T-cell (primary cell): ENCODE results near the gene RABGGTB. TPM values are rescaled to one million over a fixed set of nuclear protein-coding genes. Genes with fewer than 3 reads are reported as not detected.
"Not testable (repeated sequence)": the region's sequence is repeated elsewhere in the genome, so short reads cannot be mapped to it uniquely, and the experiment has no call there.

ENCODE experiments used
- ATAC-seq, 4 experiments: fragments of 200-7000 bp in 3 of 4; fragments of 150-1000 bp in 1 of 4; cut with Tn5 transposase; replicated peaks in 1 of 4; 1 replicate in 3 of 4; 2 replicates in 1 of 4; pipeline ENCODE4 v1.10.0; 2021; ENCODE audit warnings: moderate library complexity in 3 of 4, mild to moderate bottlenecking in 2 of 4, moderate number of reproducible peaks in 1 of 4
- CTCF ChIA-PET, 2 donors: fragments of 300-600 bp; sonication (Branson Sonifier 250); formaldehyde crosslinking; loops; one replicate each; lab custom pipeline; 2022; ENCODE audit warnings: antibody characterized with exemption in 2 of 2; lab: Charles Lee
- POLR2A ChIA-PET, 2 donors: fragments of 300-600 bp; sonication (Branson Sonifier 250); formaldehyde crosslinking; loops; one replicate each; lab custom pipeline; 2022; ENCODE audit warnings: antibody characterized with exemption in 2 of 2; lab: Charles Lee
- DNase-seq, 35 experiments: peaks; one replicate each; pipeline versions ENCODE4 v3.0.0 to v3.0.0-alpha.2; 2013 to 2023
- H3K27ac ChIP-seq: one replicate; pipeline ENCODE4 v1.5.1; 2013; ENCODE audit warnings: low read length
- H3K27me3 ChIP-seq, 2 experiments: replicated peaks in 1 of 2; 1 replicate in 1 of 2; 2 replicates in 1 of 2; pipeline versions ENCODE4 v1.6.1 to v1.7.0; 2013; ENCODE audit warnings: low read length in 1 of 2, mixed read lengths in 1 of 2; ENCODE audit not compliant: control insufficient read depth in 2 of 2, insufficient read depth in 2 of 2; ENCODE audit errors: extremely low read depth in 1 of 2
- H3K36me3 ChIP-seq, 2 donors: 1 replicate in 1 of 2; 2 replicates in 1 of 2; pipeline versions ENCODE4 v1.6.1 to v1.7.0; 2013; ENCODE audit warnings: low read length in 1 of 2; ENCODE audit not compliant: control insufficient read depth in 2 of 2, insufficient read depth in 1 of 2; ENCODE audit errors: extremely low read depth in 1 of 2
- H3K4me1 ChIP-seq, 2 experiments: 1 replicate in 1 of 2; 2 replicates in 1 of 2; pipeline versions ENCODE4 v1.6.1 to v1.7.0; 2013; ENCODE audit warnings: low read length in 2 of 2, mixed read lengths in 1 of 2; ENCODE audit not compliant: insufficient read depth in 2 of 2, control insufficient read depth in 1 of 2; ENCODE audit errors: extremely low read depth in 1 of 2
- H3K4me3 ChIP-seq, 2 donors: 1 replicate in 1 of 2; 2 replicates in 1 of 2; pipeline versions ENCODE4 v1.5.1 to v1.7.0; 2013; ENCODE audit warnings: mild to moderate bottlenecking in 2 of 2, low read length in 1 of 2, moderate library complexity in 1 of 2; ENCODE audit not compliant: control insufficient read depth in 1 of 2; ENCODE audit errors: extremely low read depth in 1 of 2
- H3K9me3 ChIP-seq: 2 replicates; pipeline ENCODE4 v1.7.0; 2013
- H3K27ac Mint-ChIP-seq, 2 donors: one replicate each; pipeline ENCODE4 v1.8.0; 2020 to 2021; ENCODE audit warnings: mild to moderate bottlenecking in 2 of 2, mixed read lengths in 2 of 2
- H3K27me3 Mint-ChIP-seq, 2 donors: one replicate each; pipeline ENCODE4 v1.8.0; 2021 to 2022; ENCODE audit warnings: mixed read lengths in 2 of 2
- H3K36me3 Mint-ChIP-seq: one replicate; pipeline ENCODE4 v1.8.0; 2021; ENCODE audit warnings: mixed read lengths
- H3K4me1 Mint-ChIP-seq, 3 donors: one replicate each; pipeline ENCODE4 v1.8.0; 2020 to 2022; ENCODE audit warnings: mixed read lengths in 3 of 3, mild to moderate bottlenecking in 1 of 3
- H3K4me3 Mint-ChIP-seq, 3 donors: one replicate each; pipeline ENCODE4 v1.8.0; 2020 to 2022; ENCODE audit warnings: mild to moderate bottlenecking in 3 of 3, mixed read lengths in 3 of 3, moderate library complexity in 3 of 3
- H3K9me3 Mint-ChIP-seq, 3 donors: one replicate each; pipeline ENCODE4 v1.8.0; 2020 to 2022; ENCODE audit warnings: mixed read lengths in 3 of 3
- WGBS: methylation state at CpG from one replicate; pipeline ENCODE4 v1.1.5; 2013; ENCODE audit warnings: missing lambda C conversion rate; ENCODE audit not compliant: insufficient coverage; 5-methylcytosine and 5-hydroxymethylcytosine counted together
- total RNA-seq, 35 experiments: library from RNA in 6 of 35; stranded (reverse) in 6 of 35; fragments of 120-200 nt in 1 of 35; gene quantifications; one replicate each; pipeline versions ENCODE4 v1.2.1 to v1.2.4 and lab custom pipeline; 2013 to 2026

RABGGTB gene
- total RNA-seq, 5 donors from 2014 or later (not counting 1 experiment from before 2014, with no cell fraction given): 75.8 to 153 (median 83.6) TPM

GRCh38 chr1:75797606-75798216, 11.7 kb downstream of the RABGGTB start:
- H3K4me3 ChIP-seq: no peak overlapping the region
- H3K27ac ChIP-seq: no peak overlapping the region
- ChIA-PET POLR2A (no interaction called here), CTCF (no interaction called here)
- Mint-ChIP-seq H3K27me3 (no peaks in the 10 kb centered on the region), H3K4me3 (no peak overlapping the region), H3K9me3 (no peaks in the 10 kb centered on the region), H3K27ac (no peak overlapping the region), H3K36me3 (peaks cover 34% of the 10 kb centered on the region), H3K4me1 (peaks cover 9 to 17% (median 10%) of the 10 kb centered on the region in 3 donors)
- no peak for DNase-seq
- no peak for ATAC-seq
- H3K36me3 ChIP-seq: peaks cover 7 to 37% of the 10 kb centered on the region in 2 donors
- 100% methylated on average over 2 of the region's 13 CpGs for whole genome bisulfite sequencing
- H3K4me1 ChIP-seq: no peaks in the 10 kb centered on the region
- no peaks in the 10 kb centered on the region for H3K9me3 ChIP-seq
- H3K27me3 ChIP-seq: no peaks in the 10 kb centered on the region

- H3K27me3 Mint-ChIP-seq, H3K27ac ChIP-seq, H3K36me3 Mint-ChIP-seq, H3K36me3 ChIP-seq, H3K27me3 ChIP-seq, ATAC-seq, H3K4me1 ChIP-seq, H3K27ac Mint-ChIP-seq, H3K4me3 Mint-ChIP-seq, H3K4me3 ChIP-seq, H3K9me3 Mint-ChIP-seq, DNase-seq, H3K4me1 Mint-ChIP-seq, H3K9me3 ChIP-seq, POLR2A ChIA-PET: not testable (repeated sequence)
- CTCF ChIA-PET: interaction anchor here in 1 of 2 donors (0.6 kb wide), 1 partner anchor 32 kb away, joined by 3 read pairs; no protein-coding TSS in a partner anchor
- no CpG with 5 or more reads among the region's 2 CpGs for WGBS
Observed at GRCh38 chr1:75801480-75801879, 15.4 kb downstream of the RABGGTB start.

GRCh38 chr1:75808921-75809320, 22.9 kb downstream of the RABGGTB start:
- no peaks in the 10 kb centered on the region for H3K4me1 ChIP-seq
- POLR2A ChIA-PET: no interaction called here
- H3K4me1 Mint-ChIP-seq: no peaks in the 10 kb centered on the region
- ATAC-seq (no peak), DNase-seq (no peak)
- CTCF ChIA-PET: no interaction called here
- no peaks in the 10 kb centered on the region for H3K27me3 ChIP-seq
- no peak overlapping the region for H3K4me3 ChIP-seq
- no peaks in the 10 kb centered on the region for H3K36me3 ChIP-seq
- no peak overlapping the region for H3K27ac Mint-ChIP-seq
- H3K9me3 Mint-ChIP-seq: no peaks in the 10 kb centered on the region
- H3K4me3 Mint-ChIP-seq: no peak overlapping the region
- H3K36me3 Mint-ChIP-seq: peaks cover 7% of the 10 kb centered on the region
- WGBS: 80% methylated on average over 1 of the region's 4 CpGs
- no peaks in the 10 kb centered on the region for H3K27me3 Mint-ChIP-seq
- H3K27ac ChIP-seq: no peak overlapping the region
- no peaks in the 10 kb centered on the region for H3K9me3 ChIP-seq

- H3K4me3 ChIP-seq, POLR2A ChIA-PET, H3K36me3 Mint-ChIP-seq, H3K4me1 ChIP-seq, H3K4me3 Mint-ChIP-seq, H3K9me3 Mint-ChIP-seq, H3K27me3 Mint-ChIP-seq, H3K36me3 ChIP-seq, ATAC-seq, DNase-seq, H3K27ac Mint-ChIP-seq, H3K4me1 Mint-ChIP-seq, H3K27ac ChIP-seq, H3K27me3 ChIP-seq, H3K9me3 ChIP-seq: not testable (repeated sequence)
- CTCF ChIA-PET: interaction anchor here in 1 of 2 donors (0.7 kb wide), 1 partner anchor 1601 kb away, joined by 3 read pairs; no protein-coding TSS in a partner anchor
- no CpG with 5 or more reads among the region's 3 CpGs for WGBS
Observed at GRCh38 chr1:75810113-75810512, 24.1 kb downstream of the RABGGTB start.

GRCh38 chr1:75811211-75811981, 25.3 kb downstream of the RABGGTB start:
- Mint-ChIP-seq H3K9me3 (no peaks in the 10 kb centered on the region), H3K4me1 (no peaks in the 10 kb centered on the region), H3K27me3 (no peaks in the 10 kb centered on the region), H3K27ac (no peak overlapping the region), H3K36me3 (peaks cover 7% of the 10 kb centered on the region), H3K4me3 (no peak overlapping the region)
- ATAC-seq (no peak), DNase-seq (no peak)
- Histone ChIP-seq H3K4me3 (no peak overlapping the region), H3K27me3 (no peaks in the 10 kb centered on the region), H3K36me3 (no peaks in the 10 kb centered on the region), H3K27ac (no peak overlapping the region), H3K4me1 (no peaks in the 10 kb centered on the region), H3K9me3 (no peaks in the 10 kb centered on the region)
- no CpG with 5 or more reads among the region's 1 CpG for WGBS
- POLR2A ChIA-PET: no interaction called here
- CTCF ChIA-PET: no interaction called here

GRCh38 chr1:75812065-75812464, 26.0 kb downstream of the RABGGTB start:
- ATAC-seq (no peak), DNase-seq (no peak)
- H3K4me1 Mint-ChIP-seq: no peaks in the 10 kb centered on the region
- peaks cover 7% of the 10 kb centered on the region for H3K36me3 Mint-ChIP-seq
- POLR2A ChIA-PET: no interaction called here
- CTCF ChIA-PET: no interaction called here
- H3K9me3 Mint-ChIP-seq: no peaks in the 10 kb centered on the region
- H3K4me3 ChIP-seq: no peak overlapping the region
- no peak overlapping the region for H3K27ac Mint-ChIP-seq
- H3K4me3 Mint-ChIP-seq: no peak overlapping the region
- no peak overlapping the region for H3K27ac ChIP-seq
- no peaks in the 10 kb centered on the region for H3K36me3 ChIP-seq
- no peaks in the 10 kb centered on the region for H3K27me3 ChIP-seq
- H3K9me3 ChIP-seq: no peaks in the 10 kb centered on the region
- no peaks in the 10 kb centered on the region for H3K27me3 Mint-ChIP-seq
- no peaks in the 10 kb centered on the region for H3K4me1 ChIP-seq
- WGBS: no CpG with 5 or more reads among the region's 3 CpGs
